ENCODE results near the gene SH3BGRL2. TPM values are rescaled to one million over a fixed set of nuclear protein-coding genes. Genes with fewer than 3 reads are reported as not detected.

The SH3BGRL2 gene
- total RNA-seq, 1 donor = 2.2 TPM

DNA sequence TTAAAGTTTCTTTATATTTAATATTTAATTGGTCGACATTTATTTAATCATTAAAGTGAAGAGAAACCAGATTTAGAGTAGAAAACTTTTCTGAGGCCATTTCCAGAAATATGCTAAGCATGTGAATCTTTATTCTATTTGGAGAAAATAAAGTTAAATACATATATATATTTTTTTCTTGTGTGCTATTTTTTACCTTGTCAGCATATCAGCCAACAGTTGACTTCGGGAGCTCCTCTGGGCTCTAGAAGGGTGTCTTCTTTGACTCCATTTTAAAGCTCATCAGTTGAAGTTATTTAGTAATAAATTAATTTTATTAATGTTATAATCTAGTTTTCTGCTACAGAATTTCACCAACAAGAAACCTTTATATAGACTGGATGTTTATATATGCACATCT is 73.1 kb downstream of the SH3BGRL2 start:
- H3K9me3 ChIP-seq (ENCODE audit: low read depth, low read length) = no peaks in the 10 kb centered on the region
- H3K4me1 ChIP-seq (ENCODE audit: insufficient read depth, low read length) = no peaks in the 10 kb centered on the region
- H3K4me3 ChIP-seq (ENCODE audit: insufficient read depth, low read length) = no peak overlapping the region
- H3K36me3 ChIP-seq (ENCODE audit: insufficient read depth, low read length) = no peaks in the 10 kb centered on the region
- H4K20me1 ChIP-seq (ENCODE audit: insufficient read depth, low read length) = no peaks in the 10 kb centered on the region
- no peaks in the 10 kb centered on the region for H3K27me3 ChIP-seq (ENCODE audit: insufficient read depth, low read length)
- H3K79me2 ChIP-seq (ENCODE audit: insufficient read depth, low read length) = no peaks in the 10 kb centered on the region
- TF ChIP-seq, protein P1, sequence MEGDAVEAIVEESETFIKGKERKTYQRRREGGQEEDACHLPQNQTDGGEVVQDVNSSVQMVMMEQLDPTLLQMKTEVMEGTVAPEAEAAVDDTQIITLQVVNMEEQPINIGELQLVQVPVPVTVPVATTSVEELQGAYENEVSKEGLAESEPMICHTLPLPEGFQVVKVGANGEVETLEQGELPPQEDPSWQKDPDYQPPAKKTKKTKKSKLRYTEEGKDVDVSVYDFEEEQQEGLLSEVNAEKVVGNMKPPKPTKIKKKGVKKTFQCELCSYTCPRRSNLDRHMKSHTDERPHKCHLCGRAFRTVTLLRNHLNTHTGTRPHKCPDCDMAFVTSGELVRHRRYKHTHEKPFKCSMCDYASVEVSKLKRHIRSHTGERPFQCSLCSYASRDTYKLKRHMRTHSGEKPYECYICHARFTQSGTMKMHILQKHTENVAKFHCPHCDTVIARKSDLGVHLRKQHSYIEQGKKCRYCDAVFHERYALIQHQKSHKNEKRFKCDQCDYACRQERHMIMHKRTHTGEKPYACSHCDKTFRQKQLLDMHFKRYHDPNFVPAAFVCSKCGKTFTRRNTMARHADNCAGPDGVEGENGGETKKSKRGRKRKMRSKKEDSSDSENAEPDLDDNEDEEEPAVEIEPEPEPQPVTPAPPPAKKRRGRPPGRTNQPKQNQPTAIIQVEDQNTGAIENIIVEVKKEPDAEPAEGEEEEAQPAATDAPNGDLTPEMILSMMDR (IDR thresholded peaks at IDR 0.05; ENCODE audit: extremely low read depth, low read depth, low read length) = no peak
- H3K4me2 ChIP-seq (ENCODE audit: insufficient read depth, low read length) = no peak overlapping the region
- no peak overlapping the region for H2AFZ ChIP-seq (ENCODE audit: low read length)
- no peak for DNase-seq (ENCODE audit: insufficient read length, low spot score, missing footprints)
- H3K27ac ChIP-seq (ENCODE audit: low read depth, low read length) = no peak overlapping the region

DNA sequence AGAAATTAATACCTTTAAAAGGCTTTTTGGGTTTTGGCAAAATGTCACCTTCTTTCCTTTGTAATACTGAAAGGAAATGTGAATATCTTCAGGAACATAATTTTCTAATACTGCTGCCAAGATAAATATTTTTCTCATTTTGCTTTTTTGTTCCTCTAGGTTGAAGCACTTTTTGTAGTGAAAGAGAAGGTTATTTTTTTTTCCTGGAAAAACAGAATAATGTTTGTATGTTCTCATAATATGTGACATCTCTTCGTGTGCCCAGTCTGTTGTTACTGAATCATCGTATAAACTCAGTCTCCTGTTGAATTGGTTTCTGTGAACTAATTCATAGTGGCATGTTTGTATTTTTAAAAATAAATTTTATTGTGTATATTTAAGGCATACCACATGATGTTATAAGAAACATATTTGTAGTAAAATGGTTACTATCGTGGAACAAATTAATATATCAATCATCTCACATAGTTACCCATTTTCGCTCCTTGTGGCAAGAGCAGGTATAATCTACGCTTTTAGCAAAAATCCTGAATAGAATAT is 74.4 kb downstream of the SH3BGRL2 start:
- Histone ChIP-seq H3K4me3 (ENCODE audit: insufficient read depth, low read length) (no peak overlapping the region), H2AFZ (ENCODE audit: low read length) (no peak overlapping the region), H3K4me2 (ENCODE audit: insufficient read depth, low read length) (no peak overlapping the region), H3K9me3 (ENCODE audit: low read depth, low read length) (no peaks in the 10 kb centered on the region), H3K27ac (ENCODE audit: low read depth, low read length) (no peak overlapping the region), H4K20me1 (ENCODE audit: insufficient read depth, low read length) (no peaks in the 10 kb centered on the region), H3K36me3 (ENCODE audit: insufficient read depth, low read length) (no peaks in the 10 kb centered on the region), H3K27me3 (ENCODE audit: insufficient read depth, low read length) (no peaks in the 10 kb centered on the region), H3K79me2 (ENCODE audit: insufficient read depth, low read length) (no peaks in the 10 kb centered on the region), H3K4me1 (ENCODE audit: insufficient read depth, low read length) (no peaks in the 10 kb centered on the region)
- DNase-seq (ENCODE audit: insufficient read length, low spot score, missing footprints) = no peak
- TF ChIP-seq, protein P1 (IDR thresholded peaks at IDR 0.05; ENCODE audit: extremely low read depth, low read depth, low read length) = no peak

DNA sequence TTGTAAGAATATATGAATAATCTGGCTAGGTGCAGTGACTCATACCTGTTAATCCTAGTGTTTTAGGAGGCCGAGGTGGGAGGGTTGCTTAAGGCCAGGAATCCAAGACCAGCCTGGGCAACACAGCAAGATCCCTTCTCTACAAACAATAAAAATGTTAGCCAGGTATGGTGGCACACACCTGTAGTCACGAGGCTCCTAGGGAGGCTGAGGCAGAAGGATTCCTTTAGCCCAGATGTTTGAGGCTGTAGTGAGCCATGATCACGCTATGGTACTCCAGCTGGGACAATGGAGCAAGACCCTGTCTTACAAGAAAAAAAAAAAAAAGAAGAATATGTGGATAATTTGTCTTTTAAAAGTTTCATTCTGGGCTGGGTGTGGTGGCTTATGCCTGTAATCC is 75.4 kb downstream of the SH3BGRL2 start:
- Histone ChIP-seq H3K4me3 (ENCODE audit: insufficient read depth, low read length) (no peak overlapping the region), H3K36me3 (ENCODE audit: insufficient read depth, low read length) (no peaks in the 10 kb centered on the region), H3K27me3 (ENCODE audit: insufficient read depth, low read length) (no peaks in the 10 kb centered on the region), H4K20me1 (ENCODE audit: insufficient read depth, low read length) (no peaks in the 10 kb centered on the region), H3K79me2 (ENCODE audit: insufficient read depth, low read length) (no peaks in the 10 kb centered on the region), H3K4me2 (ENCODE audit: insufficient read depth, low read length) (no peak overlapping the region), H3K9me3 (ENCODE audit: low read depth, low read length) (no peaks in the 10 kb centered on the region), H2AFZ (ENCODE audit: low read length) (no peak overlapping the region), H3K4me1 (ENCODE audit: insufficient read depth, low read length) (no peaks in the 10 kb centered on the region), H3K27ac (ENCODE audit: low read depth, low read length) (no peak overlapping the region)
- TF ChIP-seq, protein P1 (IDR thresholded peaks at IDR 0.05; ENCODE audit: extremely low read depth, low read depth, low read length) = no peak
- no peak for DNase-seq (ENCODE audit: insufficient read length, low spot score, missing footprints)

DNA sequence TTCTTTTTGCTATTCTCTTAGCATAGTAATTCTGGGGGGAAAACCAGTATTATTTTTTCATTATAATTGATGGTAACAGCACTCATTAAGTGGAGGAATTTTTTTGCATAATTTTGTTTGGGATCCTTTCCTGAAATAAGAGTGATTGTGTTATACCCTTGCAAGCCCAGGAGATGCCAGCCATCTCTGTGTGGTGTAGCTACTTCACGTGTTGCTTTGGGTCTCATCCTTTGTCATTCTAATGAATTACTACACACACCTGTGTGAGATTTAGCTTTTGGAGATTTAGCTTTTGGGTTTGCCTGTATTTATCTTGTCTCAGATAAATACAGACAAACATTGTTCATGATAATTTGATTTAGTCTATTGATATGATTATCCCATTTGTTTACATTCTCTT is 76.5 kb downstream of the SH3BGRL2 start:
- TF ChIP-seq, protein P1 (IDR thresholded peaks at IDR 0.05; ENCODE audit: extremely low read depth, low read depth, low read length) = no peak
- H4K20me1 ChIP-seq (ENCODE audit: insufficient read depth, low read length) = no peaks in the 10 kb centered on the region
- no peaks in the 10 kb centered on the region for H3K27me3 ChIP-seq (ENCODE audit: insufficient read depth, low read length)
- H3K4me3 ChIP-seq (ENCODE audit: insufficient read depth, low read length) = no peak overlapping the region
- H3K4me2 ChIP-seq (ENCODE audit: insufficient read depth, low read length) = no peak overlapping the region
- no peaks in the 10 kb centered on the region for H3K79me2 ChIP-seq (ENCODE audit: insufficient read depth, low read length)
- DNase-seq (ENCODE audit: insufficient read length, low spot score, missing footprints) = no peak
- H3K36me3 ChIP-seq (ENCODE audit: insufficient read depth, low read length) = no peaks in the 10 kb centered on the region
- no peaks in the 10 kb centered on the region for H3K9me3 ChIP-seq (ENCODE audit: low read depth, low read length)
- no peak overlapping the region for H2AFZ ChIP-seq (ENCODE audit: low read length)
- H3K4me1 ChIP-seq (ENCODE audit: insufficient read depth, low read length) = no peaks in the 10 kb centered on the region
- H3K27ac ChIP-seq (ENCODE audit: low read depth, low read length) = no peak overlapping the region

Data from osteoblast (primary cell).